Measurements from ENCODE around the gene MRPL3. TPM values are rescaled to one million over a fixed set of nuclear protein-coding genes. Genes with fewer than 3 reads are reported as not detected.

MRPL3 gene
- 10 to 100 TPM; 27.6 to 74.3 (median 46.0) TPM for total RNA-seq

GRCh38 chr3:131502530-131503319, at the start of gene MRPL3:
Gene MRPL3, minus strand, starts transcription at chr3:131502971. Its CDS starts 150 bp downstream, at chr3:131502821.
- peaks cover 4 to 26% (median 11%) of the 10 kb centered on the region in 4 donors for H3K36me3 ChIP-seq
- H3K4me3 ChIP-seq: peak within 1 kb of the TSS; percentile 81 to 95 (median 86)
- peak; percentile 90 to 93 for DNase-seq
- TF ChIP-seq POLR2A (IDR thresholded peaks at IDR 0.05): peak in 3 of 4 donors; percentile 23 to 71 (median 69)
- peak; percentile 73 to 74 for TF ChIP-seq POLR2AphosphoS5 (IDR thresholded peaks at IDR 0.05)
- TF ChIP-seq EP300 (IDR thresholded peaks at IDR 0.05): no peak
- WGBS, 2 donors: 2 to 5% methylated on average over 22 to 44 of the region's 47 CpGs
- no peaks in the 10 kb centered on the region for H3K27me3 ChIP-seq
- no peaks in the 10 kb centered on the region for H3K9me3 ChIP-seq
- peak within 1 kb of the TSS; percentile 80 to 88 (median 83) for H3K27ac ChIP-seq
- H3K4me1 ChIP-seq: peaks cover 15 to 21% (median 18%) of the 10 kb centered on the region in 4 donors
- ATAC-seq (ENCODE audit: low FRiP score in 2 of 2): peak; percentile 95 to 97

GRCh38 chr3:131551761-131552160, 49.0 kb upstream of the MRPL3 start:
- TF ChIP-seq, protein P1, sequence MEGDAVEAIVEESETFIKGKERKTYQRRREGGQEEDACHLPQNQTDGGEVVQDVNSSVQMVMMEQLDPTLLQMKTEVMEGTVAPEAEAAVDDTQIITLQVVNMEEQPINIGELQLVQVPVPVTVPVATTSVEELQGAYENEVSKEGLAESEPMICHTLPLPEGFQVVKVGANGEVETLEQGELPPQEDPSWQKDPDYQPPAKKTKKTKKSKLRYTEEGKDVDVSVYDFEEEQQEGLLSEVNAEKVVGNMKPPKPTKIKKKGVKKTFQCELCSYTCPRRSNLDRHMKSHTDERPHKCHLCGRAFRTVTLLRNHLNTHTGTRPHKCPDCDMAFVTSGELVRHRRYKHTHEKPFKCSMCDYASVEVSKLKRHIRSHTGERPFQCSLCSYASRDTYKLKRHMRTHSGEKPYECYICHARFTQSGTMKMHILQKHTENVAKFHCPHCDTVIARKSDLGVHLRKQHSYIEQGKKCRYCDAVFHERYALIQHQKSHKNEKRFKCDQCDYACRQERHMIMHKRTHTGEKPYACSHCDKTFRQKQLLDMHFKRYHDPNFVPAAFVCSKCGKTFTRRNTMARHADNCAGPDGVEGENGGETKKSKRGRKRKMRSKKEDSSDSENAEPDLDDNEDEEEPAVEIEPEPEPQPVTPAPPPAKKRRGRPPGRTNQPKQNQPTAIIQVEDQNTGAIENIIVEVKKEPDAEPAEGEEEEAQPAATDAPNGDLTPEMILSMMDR (IDR thresholded peaks at IDR 0.05): no peak
- no peak for TF ChIP-seq EP300 (IDR thresholded peaks at IDR 0.05)
- TF ChIP-seq POLR2A (IDR thresholded peaks at IDR 0.05): no peak
- no peak for TF ChIP-seq POLR2AphosphoS5 (IDR thresholded peaks at IDR 0.05)
- Histone ChIP-seq H3K9me3 (no peaks in the 10 kb centered on the region), H3K4me1 (no peaks in the 10 kb centered on the region), H3K36me3 (no peaks in the 10 kb centered on the region), H3K4me3 (no peak overlapping the region), H3K27ac (no peak overlapping the region), H3K27me3 (no peaks in the 10 kb centered on the region)
- WGBS, 2 donors: 71 to 77% methylated on average over 4 of the region's 4 CpGs
- no peak for ATAC-seq (ENCODE audit: low FRiP score in 2 of 2)
- no peak for DNase-seq

DNA sequence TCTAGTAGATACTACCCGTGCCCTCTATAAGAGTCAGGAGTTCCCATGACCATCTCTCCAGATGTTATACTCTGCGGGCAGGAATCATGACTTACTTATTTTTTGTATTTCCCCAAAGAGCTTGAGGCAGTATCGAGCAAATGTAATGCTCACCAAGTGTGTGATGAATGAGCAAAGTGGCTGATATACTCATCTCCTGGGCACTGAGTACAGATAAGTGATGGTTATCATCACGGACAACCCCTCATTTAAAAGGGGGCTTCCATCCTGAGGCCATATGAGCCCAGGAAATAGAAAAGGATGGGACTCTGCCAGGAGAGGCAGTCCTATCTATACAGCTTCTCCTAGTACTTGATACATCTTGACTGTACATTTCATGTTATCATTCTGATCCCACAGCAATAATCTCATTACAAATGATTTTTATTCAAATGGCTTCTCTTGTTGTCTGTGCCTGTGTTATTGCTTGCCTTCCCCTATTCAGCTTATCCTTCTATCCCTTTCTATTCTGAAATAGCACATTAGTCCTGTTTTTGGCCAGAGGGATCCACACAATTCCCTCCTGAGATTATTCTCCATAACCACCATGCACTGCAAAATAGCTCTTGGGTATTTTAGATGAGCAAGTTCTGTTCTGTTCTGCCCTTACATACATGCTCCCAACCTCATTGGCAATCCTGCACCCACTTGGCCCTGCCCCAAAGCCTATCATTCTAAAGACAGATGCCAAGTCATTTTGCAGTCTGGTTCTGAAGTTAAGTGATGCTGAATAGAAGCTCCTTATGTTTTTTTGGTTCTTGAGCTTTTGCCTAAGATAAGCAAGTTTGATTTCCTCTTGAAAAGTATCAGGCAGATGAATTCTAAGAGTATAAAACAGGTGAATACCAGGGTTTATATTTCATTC, 48.0 kb upstream of the MRPL3 start:
- ATAC-seq (ENCODE audit: low FRiP score in 2 of 2): no peak
- TF ChIP-seq POLR2A (IDR thresholded peaks at IDR 0.05) (no peak), POLR2AphosphoS5 (IDR thresholded peaks at IDR 0.05) (no peak), EP300 (IDR thresholded peaks at IDR 0.05) (no peak)
- TF ChIP-seq, protein P1 (IDR thresholded peaks at IDR 0.05): no peak
- H3K27ac ChIP-seq: no peak overlapping the region
- WGBS, 2 donors: 75 to 84% methylated on average over 4 of the region's 4 CpGs
- no peaks in the 10 kb centered on the region for H3K9me3 ChIP-seq
- H3K4me1 ChIP-seq: no peaks in the 10 kb centered on the region
- DNase-seq: no peak
- no peaks in the 10 kb centered on the region for H3K36me3 ChIP-seq
- no peaks in the 10 kb centered on the region for H3K27me3 ChIP-seq
- no peak overlapping the region for H3K4me3 ChIP-seq

- DNase-seq: no peak
- Histone ChIP-seq H3K36me3 (no peaks in the 10 kb centered on the region), H3K4me1 (no peaks in the 10 kb centered on the region), H3K27me3 (no peaks in the 10 kb centered on the region), H3K4me3 (no peak overlapping the region), H3K9me3 (no peaks in the 10 kb centered on the region), H3K27ac (no peak overlapping the region)
- 90% methylated on average over 1 of the region's 1 CpG for WGBS, 2 donors
- no peak for TF ChIP-seq POLR2A (IDR thresholded peaks at IDR 0.05)
- TF ChIP-seq, protein P1 (IDR thresholded peaks at IDR 0.05): no peak
- TF ChIP-seq POLR2AphosphoS5 (IDR thresholded peaks at IDR 0.05): no peak
- no peak for ATAC-seq (ENCODE audit: low FRiP score in 2 of 2)
Measured at GRCh38 chr3:131549340-131549739, 46.6 kb upstream of the MRPL3 start.

DNA sequence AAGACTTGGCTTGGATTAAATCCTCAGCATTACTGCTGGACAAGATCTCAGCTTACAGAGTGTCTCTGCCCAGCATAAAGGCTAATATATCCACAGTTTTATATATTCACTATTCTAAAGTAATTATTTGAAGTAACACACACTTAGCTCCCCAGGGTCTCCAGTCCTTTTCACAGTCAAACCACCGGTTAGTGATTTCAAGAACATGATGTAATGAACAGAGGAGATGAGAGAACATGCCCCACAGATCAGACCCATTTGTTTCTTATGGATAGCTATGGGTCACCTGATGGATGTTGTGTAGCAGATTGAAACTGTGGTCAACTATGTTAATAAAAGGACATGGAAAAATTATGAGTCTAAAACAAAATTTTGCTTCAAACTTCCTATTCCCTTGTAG, 44.8 kb upstream of the MRPL3 start:
- no peak overlapping the region for H3K27ac ChIP-seq
- no peaks in the 10 kb centered on the region for H3K36me3 ChIP-seq
- no peak for DNase-seq
- TF ChIP-seq POLR2A (IDR thresholded peaks at IDR 0.05): no peak
- TF ChIP-seq, protein P1 (IDR thresholded peaks at IDR 0.05): no peak
- no peak for TF ChIP-seq EP300 (IDR thresholded peaks at IDR 0.05)
- no peak for TF ChIP-seq POLR2AphosphoS5 (IDR thresholded peaks at IDR 0.05)
- H3K27me3 ChIP-seq: no peaks in the 10 kb centered on the region
- WGBS, 2 donors: 85 to 91% methylated on average over 1 of the region's 1 CpG
- H3K9me3 ChIP-seq: no peaks in the 10 kb centered on the region
- no peak for ATAC-seq (ENCODE audit: low FRiP score in 2 of 2)
- H3K4me1 ChIP-seq: no peaks in the 10 kb centered on the region
- H3K4me3 ChIP-seq: no peak overlapping the region

Measured in upper lobe of left lung (tissue), 6 donors.